Endothelial cell of umbilical vein (primary cell): ENCODE measurements around the gene TRAF3.

Experiments used
- EZH2 ChIP-seq: IDR thresholded peaks from 2 replicates; pipeline ENCODE4 v1.6.1; 2012; ENCODE audit warnings: borderline replicate concordance, low read depth, mild to moderate bottlenecking, moderate library complexity, low read length, inconsistent platforms; ENCODE audit not compliant: severe bottlenecking
- FOS ChIP-seq: IDR thresholded peaks from 2 replicates; pipeline ENCODE4 v1.6.1; 2011; ENCODE audit warnings: mild to moderate bottlenecking, low read length, moderate library complexity, borderline replicate concordance; ENCODE audit not compliant: insufficient read depth
- GATA2 ChIP-seq: IDR thresholded peaks from 2 replicates; pipeline ENCODE4 v1.7.0; 2011; ENCODE audit warnings: low read depth, mild to moderate bottlenecking, moderate library complexity, mixed read lengths, low read length; ENCODE audit not compliant: insufficient read length, insufficient read depth
- JUN ChIP-seq: IDR thresholded peaks from 2 replicates; pipeline ENCODE4 v1.6.1; 2011; ENCODE audit warnings: borderline replicate concordance, low read depth; ENCODE audit not compliant: insufficient read length, insufficient read depth
- POLR2A ChIP-seq: IDR thresholded peaks from 2 replicates; pipeline ENCODE4 v1.6.1; 2012; ENCODE audit warnings: low read depth, mild to moderate bottlenecking, control low read depth, low read length
- POLR2AphosphoS5 ChIP-seq: IDR thresholded peaks from 2 replicates; pipeline ENCODE4 v1.6.1; 2012; ENCODE audit warnings: low read depth, mild to moderate bottlenecking, control low read depth, low read length, moderate library complexity; ENCODE audit not compliant: insufficient read depth
- TF ChIP-seq, protein P1 (sequence below), 2 donors: IDR thresholded peaks; 1 replicate in 1 of 2; 2 replicates in 1 of 2; pipeline ENCODE4 v1.5.1; 2011; ENCODE audit warnings: low read length in 2 of 2, mild to moderate bottlenecking in 2 of 2, moderate library complexity in 2 of 2, control low read depth in 1 of 2, inconsistent platforms in 1 of 2, low read depth in 1 of 2; ENCODE audit not compliant: insufficient read depth in 1 of 2; ENCODE audit errors: extremely low read depth in 1 of 2
- TF ChIP-seq, protein P2 (sequence below): IDR thresholded peaks from 2 replicates; pipeline ENCODE4 v1.6.1; 2011; ENCODE audit not compliant: insufficient read depth, insufficient read length

DNA sequence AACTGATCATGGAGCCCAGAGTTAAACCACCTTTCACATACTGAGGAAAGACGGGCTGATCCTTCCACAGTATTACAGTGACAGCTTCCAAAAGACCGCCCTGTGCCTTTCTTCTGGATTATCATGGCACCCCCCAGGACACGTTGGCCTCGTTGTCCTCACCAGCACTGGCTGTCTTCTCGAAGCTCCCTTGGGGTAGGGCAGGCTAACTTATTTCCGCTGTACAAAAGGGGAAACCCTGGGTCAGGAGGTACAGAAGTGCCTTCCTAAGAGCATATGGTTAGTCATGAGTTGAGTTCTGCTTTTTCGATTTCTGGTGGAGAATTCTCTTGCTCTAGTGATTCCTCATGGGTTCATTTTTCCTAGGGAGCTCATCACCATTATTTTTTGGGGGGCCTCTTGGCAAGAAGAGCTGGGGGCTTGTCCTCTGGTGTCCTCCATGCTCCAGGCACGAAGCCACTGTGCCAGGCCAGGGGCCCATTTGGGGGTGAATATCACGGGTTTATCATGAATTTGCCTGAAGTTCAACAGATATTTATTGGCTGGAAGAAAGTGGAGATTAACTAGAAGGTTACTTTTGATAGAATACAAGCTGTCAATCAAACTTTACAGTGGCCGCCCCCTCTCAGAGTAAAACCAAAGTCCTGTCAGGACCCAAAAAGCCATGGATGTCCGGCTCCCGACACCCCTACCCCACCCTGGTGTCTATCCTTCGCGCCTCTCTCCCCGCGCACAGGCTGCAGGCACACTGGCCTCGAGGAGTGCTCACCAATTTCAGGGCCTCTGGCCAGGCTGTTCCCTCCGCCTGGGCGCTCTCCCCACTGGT lies 8.8 kb upstream of the TRAF3 start:
- TF ChIP-seq EZH2: no peak
- TF ChIP-seq POLR2A: no peak
- TF ChIP-seq, protein P1, sequence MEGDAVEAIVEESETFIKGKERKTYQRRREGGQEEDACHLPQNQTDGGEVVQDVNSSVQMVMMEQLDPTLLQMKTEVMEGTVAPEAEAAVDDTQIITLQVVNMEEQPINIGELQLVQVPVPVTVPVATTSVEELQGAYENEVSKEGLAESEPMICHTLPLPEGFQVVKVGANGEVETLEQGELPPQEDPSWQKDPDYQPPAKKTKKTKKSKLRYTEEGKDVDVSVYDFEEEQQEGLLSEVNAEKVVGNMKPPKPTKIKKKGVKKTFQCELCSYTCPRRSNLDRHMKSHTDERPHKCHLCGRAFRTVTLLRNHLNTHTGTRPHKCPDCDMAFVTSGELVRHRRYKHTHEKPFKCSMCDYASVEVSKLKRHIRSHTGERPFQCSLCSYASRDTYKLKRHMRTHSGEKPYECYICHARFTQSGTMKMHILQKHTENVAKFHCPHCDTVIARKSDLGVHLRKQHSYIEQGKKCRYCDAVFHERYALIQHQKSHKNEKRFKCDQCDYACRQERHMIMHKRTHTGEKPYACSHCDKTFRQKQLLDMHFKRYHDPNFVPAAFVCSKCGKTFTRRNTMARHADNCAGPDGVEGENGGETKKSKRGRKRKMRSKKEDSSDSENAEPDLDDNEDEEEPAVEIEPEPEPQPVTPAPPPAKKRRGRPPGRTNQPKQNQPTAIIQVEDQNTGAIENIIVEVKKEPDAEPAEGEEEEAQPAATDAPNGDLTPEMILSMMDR (IDR thresholded peaks at IDR 0.05; ENCODE audit: extremely low read depth in 1 of 2, insufficient read depth in 1 of 2, low read depth in 1 of 2, low read length in 2 of 2): no peak
- no peak for TF ChIP-seq POLR2AphosphoS5
- TF ChIP-seq, protein P2, sequence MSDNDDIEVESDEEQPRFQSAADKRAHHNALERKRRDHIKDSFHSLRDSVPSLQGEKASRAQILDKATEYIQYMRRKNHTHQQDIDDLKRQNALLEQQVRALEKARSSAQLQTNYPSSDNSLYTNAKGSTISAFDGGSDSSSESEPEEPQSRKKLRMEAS: no peak
- TF ChIP-seq JUN: no peak
- TF ChIP-seq FOS: no peak
- no peak for TF ChIP-seq GATA2
